D341Med (cell line): ENCODE results near the gene WDR17.
A peak's percentile ranks its signal among the peaks of the same experiment; 100 is the strongest.

Experiments
- DNase-seq: peaks from one replicate; pipeline ENCODE4 v3.0.0; 2012; ENCODE audit warnings: low spot score

The WDR17 gene

DNA sequence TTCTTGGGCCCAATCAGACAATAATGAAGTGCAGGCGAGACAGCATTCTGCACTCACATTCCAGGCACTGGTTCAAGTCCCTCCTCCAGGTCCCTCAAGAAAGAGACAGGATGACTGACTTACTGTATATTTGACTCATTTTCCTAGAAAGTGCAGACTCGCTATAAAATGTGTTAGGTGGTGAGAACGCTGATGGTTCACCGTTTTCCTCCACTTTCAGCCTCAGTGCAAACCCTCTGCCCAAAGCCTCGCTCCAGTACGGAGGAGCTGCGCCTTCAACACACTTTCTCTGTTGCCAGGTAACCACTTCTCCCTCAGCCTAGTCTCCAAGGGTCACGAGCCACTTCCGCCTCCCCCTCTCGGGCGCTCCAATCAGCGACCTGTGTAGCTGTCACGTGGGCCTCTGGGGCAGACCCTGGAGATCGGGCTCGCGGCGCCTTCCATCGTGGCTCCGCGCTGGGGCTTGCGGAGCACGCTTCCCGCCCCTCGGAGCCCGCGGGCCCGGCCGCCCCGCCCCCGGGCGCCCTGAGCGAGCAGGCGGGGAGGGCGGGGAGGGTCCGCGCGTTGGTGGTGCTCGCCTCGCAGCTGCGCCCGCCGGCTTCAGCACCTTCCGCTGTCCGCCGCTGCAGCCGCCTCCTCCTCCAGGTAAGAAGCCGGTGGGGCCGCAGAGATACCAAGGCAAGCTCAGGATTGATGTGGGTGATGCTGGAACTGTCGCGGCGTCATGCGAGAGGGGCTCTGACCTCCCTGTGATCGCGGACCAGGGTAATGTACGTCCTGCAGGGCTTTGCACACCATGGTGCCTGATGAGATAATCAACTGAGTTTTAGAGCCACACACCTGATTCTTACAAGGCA is at the start of gene WDR17:
Gene WDR17 (plus strand): TSS at position 407 of the 857 bp plus-strand sequence. CDS start 45,740 bp downstream, outside the sequence.
- DNase-seq, result peak; percentile 97

DNA sequence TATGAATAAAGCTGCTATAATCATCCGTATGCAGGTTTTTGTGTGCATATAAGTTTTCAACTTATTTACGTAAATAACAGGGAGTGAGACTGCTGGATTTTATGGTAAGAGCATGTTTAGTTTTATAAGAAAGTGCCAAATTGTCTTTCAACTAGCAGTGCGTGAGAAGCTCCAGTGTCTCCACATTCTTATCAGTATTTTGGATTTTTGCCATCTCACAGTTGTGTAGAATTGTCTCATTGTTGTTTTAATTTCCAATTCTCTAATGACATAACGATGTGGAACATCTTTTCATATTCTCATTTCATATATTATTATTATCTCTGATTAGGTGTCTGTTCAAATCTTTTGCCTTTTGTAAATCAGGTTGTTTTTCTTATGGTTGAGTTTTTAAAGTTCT is 49.0 kb upstream of the WDR17 start:
- DNase-seq, result no peak

DNA sequence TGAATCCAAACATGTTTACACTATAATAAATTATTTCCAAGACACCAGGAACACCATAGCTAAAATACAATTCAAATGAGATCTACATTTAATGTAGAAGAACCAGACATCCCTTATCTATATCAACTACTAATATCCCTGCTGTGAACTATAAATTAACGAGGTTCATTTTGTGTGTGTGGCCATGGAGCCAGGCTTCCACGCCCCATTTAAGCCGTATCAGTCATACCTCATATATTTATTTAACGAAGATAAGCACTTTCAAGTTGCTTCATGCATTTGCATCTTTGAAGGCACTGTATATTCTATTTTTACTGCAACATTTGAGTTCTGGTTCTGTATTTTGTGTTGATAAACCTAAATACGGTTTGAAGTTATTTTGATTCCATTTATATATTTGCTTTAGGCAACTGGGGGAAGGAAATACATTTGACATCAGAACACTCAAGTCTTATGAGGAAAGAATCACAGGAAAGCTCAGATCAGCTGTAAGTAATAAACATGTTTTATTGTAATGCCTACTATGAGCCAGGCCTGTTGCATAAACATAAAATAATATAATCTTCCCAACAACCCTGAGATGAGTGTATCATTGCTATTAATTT is 45.1 kb upstream of the WDR17 start:
- no peak for DNase-seq

DNA sequence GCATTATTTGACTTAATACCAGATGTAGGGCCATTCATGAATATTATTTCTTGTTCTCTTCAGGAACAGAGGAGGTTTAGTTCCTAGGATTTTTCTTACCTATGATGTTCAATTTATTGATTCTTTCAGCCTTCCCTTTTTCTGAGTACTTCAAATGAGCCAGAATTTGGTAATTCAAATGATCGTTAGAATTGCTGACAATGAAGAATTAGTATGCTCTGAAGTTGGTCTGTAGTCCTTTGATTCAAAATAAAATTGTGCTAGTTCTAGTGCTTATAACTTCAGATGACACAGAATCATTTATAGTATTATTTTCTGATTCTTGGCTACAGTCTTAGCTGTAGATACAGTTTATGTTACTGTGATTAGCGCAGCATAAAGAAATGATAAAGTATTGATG is 35.2 kb upstream of the WDR17 start:
- DNase-seq, result no peak

DNA sequence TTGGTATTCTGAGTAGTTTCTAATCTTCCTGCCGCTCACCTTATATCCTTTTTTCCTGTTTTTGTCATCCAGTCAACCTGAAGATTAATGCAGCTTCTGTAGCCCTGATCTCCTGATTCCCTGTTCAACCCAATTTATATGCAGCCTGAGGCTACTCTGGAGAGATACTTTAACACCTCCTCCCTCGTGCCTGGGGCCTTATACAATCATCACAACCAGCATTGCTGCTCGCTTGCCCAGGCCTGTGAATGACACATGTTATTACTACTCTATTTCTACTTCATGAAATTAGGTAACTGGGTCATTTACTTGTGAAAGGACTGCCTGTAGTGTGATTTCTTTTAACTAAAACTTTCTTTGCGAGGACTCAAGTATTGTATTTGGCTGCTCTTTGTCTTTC is 33.7 kb upstream of the WDR17 start:
- no peak for DNase-seq

DNA sequence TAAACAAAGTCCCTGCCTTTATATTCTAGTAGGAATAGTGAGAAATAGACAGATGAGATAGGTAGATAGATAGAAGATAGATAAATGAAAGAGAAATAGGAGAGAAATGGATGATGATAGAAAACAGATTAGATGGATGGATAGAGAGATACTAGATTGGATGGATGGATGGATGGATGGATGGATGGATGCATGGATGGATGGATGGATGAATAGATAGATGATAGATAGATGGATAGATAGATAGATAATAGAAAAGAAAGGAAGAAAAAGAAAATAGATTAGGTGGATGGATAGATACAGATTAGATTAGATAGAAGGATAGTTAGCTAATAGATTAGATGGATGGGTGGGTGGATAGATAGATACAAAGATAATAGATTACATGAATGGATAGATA is 33.2 kb upstream of the WDR17 start:
- DNase-seq, result no peak

DNA sequence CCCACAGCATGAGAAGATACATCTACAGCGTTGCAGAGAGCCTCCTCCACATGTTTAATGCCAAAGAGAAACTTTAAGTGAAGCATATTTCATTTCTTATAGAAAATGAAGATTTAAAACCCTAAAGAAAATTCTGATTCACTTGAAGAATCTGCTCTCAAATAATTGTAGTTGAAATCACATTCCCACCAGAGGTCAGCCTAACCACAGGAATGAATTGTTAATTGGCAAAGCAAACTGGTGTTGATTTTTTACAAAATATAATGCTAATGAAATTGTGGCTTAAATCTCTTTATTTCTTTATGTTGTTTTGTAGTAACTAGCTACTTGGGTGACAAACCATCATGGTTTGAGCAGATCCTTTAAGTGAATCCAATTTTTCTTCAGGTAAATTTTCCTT is 31.1 kb upstream of the WDR17 start:
- no peak for DNase-seq

DNA sequence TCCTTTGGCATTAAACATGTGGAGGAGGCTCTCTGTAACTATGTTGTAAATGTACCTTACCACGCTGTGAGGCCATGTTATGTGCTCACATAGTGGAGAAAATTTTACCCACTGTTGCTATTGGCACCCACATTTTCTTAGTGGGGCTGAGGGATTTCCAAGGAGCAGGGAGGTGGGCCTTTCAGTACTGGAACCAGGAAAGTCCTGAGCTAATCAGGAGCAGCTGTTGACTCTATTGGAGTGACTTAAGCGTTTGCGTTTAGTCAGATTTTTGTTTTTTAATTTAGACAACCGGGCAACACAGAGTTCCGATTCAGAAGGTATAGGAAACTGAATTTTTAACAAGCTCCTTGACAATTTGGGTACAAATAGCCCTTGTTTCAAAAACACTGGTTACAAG is 30.7 kb upstream of the WDR17 start:
- DNase-seq, result no peak

DNA sequence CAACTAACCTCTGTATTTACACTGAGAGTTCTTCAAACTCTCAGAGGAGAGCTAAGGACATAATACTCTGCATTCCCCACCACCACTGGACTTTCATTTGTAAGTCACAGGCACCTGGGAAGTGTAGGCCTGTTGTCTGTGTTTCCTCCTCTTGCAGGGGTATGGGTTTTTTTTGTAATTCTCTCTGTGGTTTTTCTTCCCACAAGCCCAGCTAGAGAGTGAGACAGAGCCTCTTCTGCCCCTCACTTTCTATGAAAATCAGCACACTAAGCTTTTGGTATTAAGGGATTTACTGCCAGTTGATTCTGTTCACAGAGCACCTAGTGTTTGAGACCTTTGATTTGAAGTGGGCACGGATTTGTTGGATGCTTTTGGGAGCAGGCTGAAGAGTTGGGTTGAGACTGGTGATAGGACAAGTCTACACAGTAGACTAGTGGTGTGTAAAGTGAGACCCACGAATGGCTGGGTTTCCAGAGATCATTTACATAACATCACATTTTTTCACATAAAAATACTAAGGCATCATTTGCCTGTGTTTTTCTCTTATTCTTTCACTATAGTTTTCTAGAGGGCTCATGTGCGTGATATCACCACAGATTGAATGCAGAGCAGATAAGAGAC is 28.9 kb upstream of the WDR17 start:
- DNase-seq, result no peak

DNA sequence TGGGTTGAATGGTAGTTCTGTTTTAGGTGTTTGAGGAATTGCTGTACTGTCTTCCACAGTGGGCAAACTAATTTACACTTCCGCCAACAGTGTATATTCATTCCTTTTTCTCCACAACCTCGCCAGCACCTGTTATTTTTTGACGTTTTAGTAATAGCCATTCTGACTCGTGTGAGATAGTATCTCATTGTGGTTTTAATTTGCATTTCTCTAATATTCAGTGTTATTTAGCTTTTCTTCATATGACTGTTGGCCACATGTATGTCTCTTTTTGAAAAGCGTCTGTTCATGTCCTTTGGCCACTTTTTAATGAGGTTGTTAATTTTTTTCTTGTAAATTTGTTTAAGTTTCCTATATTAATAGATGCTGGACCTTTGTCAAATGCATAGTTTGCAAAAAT is 26.9 kb upstream of the WDR17 start:
- DNase-seq, result no peak

DNA sequence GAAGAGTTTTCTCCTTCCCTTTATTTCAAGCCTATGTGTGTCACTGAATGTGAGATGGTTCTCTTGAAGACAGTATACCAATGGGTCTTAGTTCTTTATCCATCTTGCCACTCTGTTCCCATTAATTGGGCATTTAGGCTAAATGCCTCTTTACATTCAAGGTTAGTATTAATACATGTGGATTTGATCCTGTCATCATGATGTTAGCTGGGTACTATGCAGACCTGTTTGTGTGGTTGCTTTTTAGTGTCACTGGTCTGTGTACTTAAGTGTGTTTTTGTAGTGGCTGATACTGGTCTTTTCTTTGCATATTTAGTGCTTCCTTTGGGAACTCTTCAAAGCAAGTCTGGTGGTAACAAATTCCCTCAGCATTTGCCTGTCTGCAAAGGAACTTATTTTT is 23.4 kb upstream of the WDR17 start:
- DNase-seq, result no peak

DNA sequence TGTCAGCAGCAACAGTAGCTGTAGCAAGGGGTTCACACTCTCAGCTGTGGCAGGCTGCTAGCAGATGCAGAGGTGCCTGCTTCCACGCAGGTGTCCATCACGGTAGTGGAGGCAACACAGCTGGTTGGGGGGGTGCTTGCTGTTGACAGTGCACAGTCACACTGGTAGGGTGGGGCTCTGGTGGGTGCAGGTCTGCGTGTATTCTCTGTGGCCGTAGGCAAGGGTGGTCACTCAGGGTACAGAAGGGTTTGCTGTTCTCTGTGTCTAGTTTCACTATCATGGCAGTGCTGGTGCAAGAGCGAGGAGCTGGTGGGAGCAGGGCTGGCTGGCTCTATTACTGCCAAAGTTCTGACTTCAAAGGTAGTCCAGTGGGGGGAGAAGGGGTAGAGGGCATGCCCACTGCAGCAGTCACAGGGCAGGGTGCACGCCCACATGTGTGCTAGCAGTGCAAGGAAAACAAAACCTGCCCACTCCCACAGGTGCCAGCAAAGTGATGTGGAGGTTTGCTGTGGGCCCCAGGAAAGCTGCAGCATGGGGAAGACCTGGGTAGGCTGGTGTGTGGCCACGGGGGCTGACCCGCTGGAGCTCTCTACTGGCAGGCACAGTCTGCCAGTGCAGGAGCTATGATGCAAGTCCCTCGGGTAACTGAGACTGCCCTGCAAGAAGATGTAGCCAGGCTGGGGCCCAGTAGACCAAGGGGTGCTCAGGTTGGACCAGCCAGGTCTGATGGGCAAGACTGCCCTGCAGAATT is 21.6 kb upstream of the WDR17 start:
- DNase-seq, result no peak

DNA sequence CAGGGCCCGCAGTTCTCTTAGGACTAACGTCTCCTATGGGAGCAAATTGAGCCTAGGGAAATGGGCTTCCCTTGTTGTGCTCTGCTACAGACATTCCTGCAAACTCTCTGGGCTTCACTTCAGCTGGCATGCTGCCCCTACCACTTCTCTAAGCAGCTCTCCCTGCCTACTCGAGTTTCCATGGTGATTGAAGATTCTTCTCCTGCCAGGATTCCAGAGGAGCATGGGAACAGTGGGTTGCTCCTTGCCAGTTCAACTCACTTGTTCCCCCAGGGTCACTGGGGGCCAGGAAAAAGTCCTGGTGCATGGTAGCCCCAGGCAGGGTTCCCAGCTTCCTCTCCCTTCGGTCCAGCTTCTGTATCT is 21.1 kb upstream of the WDR17 start:
- no peak for DNase-seq

DNA sequence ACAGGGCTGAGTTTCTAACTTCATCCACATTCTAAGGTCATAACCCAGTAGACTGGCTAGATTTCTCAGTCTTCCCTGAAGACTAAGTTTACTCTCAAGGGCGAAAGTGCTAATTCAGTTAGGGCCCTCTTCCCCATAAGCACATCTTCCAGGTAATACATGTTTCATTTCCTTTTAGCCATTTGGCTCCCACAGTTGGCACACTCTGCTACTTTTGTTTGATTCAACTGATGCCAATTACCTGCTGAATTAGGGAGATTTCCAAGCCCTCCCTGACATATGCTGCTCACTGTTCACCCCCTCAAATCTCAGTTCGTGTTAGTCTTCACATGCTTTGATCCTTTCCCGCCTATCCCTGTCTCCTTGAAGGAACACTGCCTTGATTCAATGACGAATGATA is 17.0 kb upstream of the WDR17 start:
- DNase-seq, result no peak

DNA sequence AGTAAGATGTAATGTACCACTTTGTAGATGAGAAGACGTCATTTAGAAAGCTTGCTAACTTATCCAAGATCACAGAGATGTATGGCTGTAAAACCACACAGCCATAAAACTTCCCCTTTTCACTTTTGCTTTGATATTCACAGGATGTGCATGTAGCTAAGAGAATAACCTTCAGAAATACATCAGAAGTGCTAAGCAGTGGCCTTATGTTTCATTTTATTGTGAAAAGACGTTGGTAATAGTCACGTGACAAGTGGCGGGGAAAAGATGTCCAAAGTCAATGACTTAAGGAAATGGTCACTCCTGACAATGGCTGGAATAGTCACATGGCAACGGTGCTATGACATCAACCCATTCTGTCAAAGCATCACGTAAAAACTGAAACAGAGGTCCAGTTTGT is 12.9 kb upstream of the WDR17 start:
- DNase-seq, result no peak

DNA sequence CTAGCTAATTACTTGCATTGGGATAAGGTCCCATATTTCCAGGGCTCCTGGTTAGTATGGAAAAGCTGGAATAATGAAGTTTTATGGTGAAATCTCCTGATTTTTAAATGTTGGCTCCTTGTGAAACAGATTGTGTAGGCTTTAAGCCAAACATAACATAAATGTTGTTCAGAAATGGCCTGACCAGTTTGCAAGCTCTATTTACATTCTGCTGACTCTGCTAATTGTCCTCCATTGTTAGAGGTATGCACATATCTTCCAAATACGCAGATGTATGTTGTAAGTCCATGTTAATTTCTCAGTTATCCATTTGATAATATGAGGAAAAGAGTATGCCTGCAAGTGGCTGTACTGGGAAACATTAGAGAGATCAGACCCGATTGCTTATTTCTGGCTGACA is 11.9 kb upstream of the WDR17 start:
- DNase-seq, result no peak

DNA sequence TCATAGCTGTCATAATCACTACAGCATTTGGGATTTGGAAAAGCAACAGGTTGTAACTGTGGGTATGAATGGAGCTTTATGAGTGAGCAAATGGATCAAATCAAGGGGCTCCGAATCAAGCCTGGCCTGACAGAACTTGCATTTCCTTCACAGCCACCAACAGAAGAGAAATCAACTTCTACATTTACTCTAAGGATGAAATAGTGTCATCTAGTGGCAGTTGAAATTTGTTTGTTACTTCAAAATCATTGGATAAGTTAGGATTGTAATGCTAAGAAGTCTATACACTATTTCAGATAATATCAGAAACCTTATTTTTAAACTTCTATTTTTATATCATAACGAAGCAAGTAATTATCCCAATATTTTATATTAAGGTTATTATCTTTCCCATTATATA is 10.7 kb upstream of the WDR17 start:
- no peak for DNase-seq

DNA sequence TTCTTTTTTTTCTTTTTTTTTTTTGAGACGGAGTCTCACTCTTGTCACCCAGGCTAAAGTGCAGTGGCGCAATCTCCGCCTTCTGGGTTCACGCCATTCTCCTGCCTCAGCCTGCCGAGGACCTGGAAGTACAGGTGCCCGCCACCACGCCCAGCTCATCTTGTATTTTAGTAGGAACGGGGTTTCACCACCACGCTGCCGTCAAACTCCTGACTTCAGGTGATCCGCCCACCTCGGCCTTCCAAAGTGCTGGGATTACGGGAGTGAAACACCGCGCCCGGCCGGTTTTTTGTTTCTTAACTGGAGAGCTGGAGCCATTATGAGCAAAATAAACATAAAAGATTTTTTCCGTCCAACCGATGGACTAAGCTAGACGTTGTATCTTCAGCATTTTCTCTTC is 1.9 kb upstream of the WDR17 start:
- DNase-seq, result no peak

DNA sequence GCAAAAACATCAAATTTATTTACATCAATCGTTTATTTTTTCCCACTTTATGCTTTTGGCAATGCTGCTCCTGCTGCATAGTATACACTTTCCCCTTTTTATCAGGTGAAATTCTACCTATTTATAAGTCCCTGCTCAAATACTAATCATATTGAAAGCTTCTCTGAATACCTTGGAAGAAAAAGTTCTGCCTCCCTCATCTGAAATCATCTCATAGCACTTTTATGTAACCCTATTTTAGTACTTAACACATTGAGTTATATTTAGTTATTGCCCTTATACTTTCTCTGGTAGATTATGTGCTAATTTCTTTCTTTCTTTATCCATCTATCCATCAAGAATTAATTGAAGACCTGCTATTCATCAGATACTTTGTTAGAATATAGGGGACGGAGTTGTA is 1.1 kb upstream of the WDR17 start:
- DNase-seq, result no peak

DNA sequence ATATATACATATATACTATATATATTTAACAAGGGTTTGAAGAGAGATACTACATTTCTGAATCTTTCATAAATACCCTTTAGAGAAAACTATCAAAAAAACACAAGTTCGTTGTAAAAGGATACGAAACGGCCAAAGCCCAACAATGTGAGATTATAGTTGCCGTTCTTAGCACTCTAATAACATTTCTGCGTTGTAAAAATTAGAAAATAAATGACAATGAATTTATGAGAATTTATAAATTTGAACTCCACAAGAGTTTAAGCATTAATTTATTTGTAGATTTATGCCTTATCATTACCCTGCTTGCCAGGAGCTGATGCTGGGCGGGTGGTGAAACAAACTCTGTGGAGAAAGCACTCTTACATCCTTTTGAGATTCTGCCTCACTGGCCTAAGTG is 1.1 kb downstream of the WDR17 start:
- no peak for DNase-seq

DNA sequence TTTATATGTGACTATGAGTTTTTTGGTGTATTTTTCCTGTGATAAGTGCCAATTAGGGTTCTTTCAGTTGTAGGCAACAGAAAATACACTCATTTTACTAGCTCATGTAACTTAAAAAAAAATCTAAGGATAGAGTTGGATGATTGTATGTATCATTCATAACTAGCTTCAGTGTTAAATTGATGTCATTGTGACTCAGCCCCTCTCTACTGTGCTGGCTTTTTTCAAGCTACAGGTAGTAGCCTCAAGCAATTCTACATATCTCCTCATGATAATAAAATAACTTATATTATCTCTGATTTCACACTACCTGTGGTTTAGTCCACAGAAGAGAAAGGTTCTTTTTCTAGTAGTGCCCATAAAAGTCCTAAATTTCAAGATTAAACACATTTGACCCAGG is 11.9 kb downstream of the WDR17 start:
- no peak for DNase-seq

DNA sequence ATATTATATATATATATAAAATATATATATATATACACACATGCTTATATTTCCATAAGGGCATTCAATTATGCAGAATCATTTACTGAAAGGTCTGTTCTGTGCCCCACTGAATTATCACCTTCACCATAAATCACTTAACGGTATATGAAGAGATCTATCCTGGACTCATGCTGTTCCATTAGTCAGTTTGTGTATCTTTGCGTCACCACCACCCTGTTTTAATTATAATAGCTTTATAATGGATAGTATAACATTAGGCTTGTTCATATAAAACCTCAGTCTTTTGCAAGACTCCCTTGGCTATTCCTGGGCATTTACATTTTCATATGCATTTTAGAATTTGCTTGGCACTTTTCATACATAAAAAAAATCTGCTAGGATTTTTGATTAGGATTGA is 19.1 kb downstream of the WDR17 start:
- no peak for DNase-seq

DNA sequence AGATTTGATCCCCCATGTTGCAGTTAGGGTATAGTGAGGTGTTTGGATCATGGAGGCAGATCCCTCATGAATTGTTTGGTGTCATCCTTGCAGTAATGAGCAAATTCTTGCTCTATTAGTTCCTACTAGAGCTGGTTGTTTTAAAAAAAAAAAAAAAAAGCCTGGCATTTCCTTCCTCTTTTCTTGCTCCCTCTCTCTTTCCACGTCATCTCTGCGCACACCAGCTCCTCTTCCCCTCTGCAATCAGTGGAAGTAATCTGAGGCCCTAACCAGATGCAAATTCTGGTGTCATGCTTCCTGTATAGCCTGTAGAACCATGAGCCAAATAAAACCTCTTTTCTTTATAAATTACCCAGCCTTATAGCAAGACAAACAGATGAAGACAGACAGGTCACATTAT is 24.5 kb downstream of the WDR17 start:
- DNase-seq, result no peak
